K562 treated with DMSO at 1 percent for 12 hours (cell line): ENCODE results near the gene ARAP3. TPM values are rescaled to one million over a fixed set of nuclear protein-coding genes. Genes with fewer than 3 reads are reported as not detected.

Experiments
- total RNA-seq: library from RNA; unstranded; fragments of 300-600 nt; gene quantifications from 2 replicates; pipeline ENCODE4 v1.2.3, GENCODE V29; 2022; ENCODE audit not compliant: insufficient read depth

The ARAP3 gene
- total RNA-seq = 8.2 and 16.2 TPM in 2 replicates

GRCh38 chr5:141681695-141682641, at the start of gene ARAP3:
ARAP3 (minus strand) TSS chr5:141682230; CDS start chr5:141680486, 1,744 bp downstream.

GRCh38 chr5:141650851-141651727, 30.9 kb downstream of the ARAP3 start, which contains the start of gene FCHSD1:
FCHSD1 (minus strand) TSS chr5:141651418; CDS start chr5:141651368, 50 bp downstream.

GRCh38 chr5:141636413-141637122, 45.5 kb downstream of the ARAP3 start, which contains the start of the genes HDAC3 and RELL2:
HDAC3 (minus strand) TSS chr5:141636849; CDS start chr5:141636790, 59 bp downstream.
RELL2 (plus strand) TSS chr5:141636997; CDS start chr5:141638226, 1,229 bp downstream.

GRCh38 chr5:141618804-141619554, 63.1 kb downstream of the ARAP3 start, which contains the start of gene DIAPH1:
DIAPH1 (minus strand) TSS chr5:141619000; CDS start chr5:141618914, 86 bp downstream.

Other genes starting within 250 kb of the ARAP3 start
- gene PCDHGC3, start 206.3 kb downstream of the ARAP3 start, total RNA-seq = not detected in 2 replicates
- not detected in 2 replicates for gene PCDHGC4, start 197.2 kb downstream of the ARAP3 start, total RNA-seq
- gene PCDHGC5, start 193.1 kb downstream of the ARAP3 start, total RNA-seq = not detected in 2 replicates
- gene DIAPH1, start 63.2 kb downstream of the ARAP3 start, total RNA-seq = 99.4 and 179 TPM in 2 replicates
- gene HDAC3, start 45.4 kb downstream of the ARAP3 start, total RNA-seq = 96.7 and 131 TPM in 2 replicates
- 6.6 and 8.6 TPM in 2 replicates for gene RELL2, start 45.2 kb downstream of the ARAP3 start, total RNA-seq
- 6.9 and 18.3 TPM in 2 replicates for gene FCHSD1, start 30.8 kb downstream of the ARAP3 start, total RNA-seq
- gene PCDH1, start 196.2 kb upstream of the ARAP3 start, total RNA-seq = 0.40 and 1.5 TPM in 2 replicates
- gene DELE1, start 241.6 kb upstream of the ARAP3 start, total RNA-seq = 36.8 and 59.8 TPM in 2 replicates